Thyroid gland (tissue), 4 donors: ENCODE results near the gene UBP1.

Source experiments
- POLR2A ChIP-seq, 2 donors: fragments of 450-650 bp; IDR thresholded peaks; one replicate each; pipeline ENCODE4 v1.6.1; 2017; ENCODE audit warnings: antibody characterized with exemption in 2 of 2, mild to moderate bottlenecking in 2 of 2, moderate library complexity in 1 of 2
- TF ChIP-seq, protein P1 (sequence below), 6 experiments: fragments of 200-600 bp in 3 of 6; fragments of 450-650 bp in 3 of 6; sonication (generic) in 3 of 6; IDR thresholded peaks; one replicate each; pipeline ENCODE4 v1.5.1; 2016 to 2019; ENCODE audit warnings: antibody characterized with exemption in 6 of 6, mild to moderate bottlenecking in 2 of 6, inconsistent platforms in 1 of 6, moderate library complexity in 1 of 6

DNA sequence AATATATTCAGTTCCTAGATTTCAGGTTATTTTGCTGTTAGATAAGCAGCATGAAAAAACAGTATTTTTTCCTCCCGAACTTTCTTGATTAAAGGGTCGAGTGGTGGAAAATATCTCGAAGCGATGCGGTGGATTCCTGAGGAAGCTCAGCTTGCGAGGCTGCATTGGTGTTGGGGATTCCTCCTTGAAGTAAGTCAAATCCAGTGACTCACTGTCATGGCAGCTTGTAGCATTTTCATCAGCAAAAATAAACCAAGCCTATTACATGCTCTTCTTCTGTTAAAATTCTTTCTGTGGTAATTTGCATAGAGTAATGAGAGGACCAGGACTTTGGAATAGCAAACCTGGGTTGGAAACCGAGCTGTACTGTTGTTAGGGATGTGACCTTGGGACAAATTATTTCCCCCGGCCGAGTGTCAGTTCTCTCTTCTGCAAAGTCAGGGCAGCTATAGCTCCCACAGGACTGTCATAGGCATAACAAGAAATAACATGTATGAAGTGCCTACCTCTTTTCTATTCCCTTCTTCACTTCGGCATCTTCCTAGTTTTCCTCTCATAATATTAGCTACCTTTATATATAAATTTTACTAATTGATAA, 75.6 kb downstream of the UBP1 start:
- TF ChIP-seq, protein P1, sequence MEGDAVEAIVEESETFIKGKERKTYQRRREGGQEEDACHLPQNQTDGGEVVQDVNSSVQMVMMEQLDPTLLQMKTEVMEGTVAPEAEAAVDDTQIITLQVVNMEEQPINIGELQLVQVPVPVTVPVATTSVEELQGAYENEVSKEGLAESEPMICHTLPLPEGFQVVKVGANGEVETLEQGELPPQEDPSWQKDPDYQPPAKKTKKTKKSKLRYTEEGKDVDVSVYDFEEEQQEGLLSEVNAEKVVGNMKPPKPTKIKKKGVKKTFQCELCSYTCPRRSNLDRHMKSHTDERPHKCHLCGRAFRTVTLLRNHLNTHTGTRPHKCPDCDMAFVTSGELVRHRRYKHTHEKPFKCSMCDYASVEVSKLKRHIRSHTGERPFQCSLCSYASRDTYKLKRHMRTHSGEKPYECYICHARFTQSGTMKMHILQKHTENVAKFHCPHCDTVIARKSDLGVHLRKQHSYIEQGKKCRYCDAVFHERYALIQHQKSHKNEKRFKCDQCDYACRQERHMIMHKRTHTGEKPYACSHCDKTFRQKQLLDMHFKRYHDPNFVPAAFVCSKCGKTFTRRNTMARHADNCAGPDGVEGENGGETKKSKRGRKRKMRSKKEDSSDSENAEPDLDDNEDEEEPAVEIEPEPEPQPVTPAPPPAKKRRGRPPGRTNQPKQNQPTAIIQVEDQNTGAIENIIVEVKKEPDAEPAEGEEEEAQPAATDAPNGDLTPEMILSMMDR (IDR thresholded peaks at IDR 0.05): no peak
- no peak for TF ChIP-seq POLR2A (IDR thresholded peaks at IDR 0.05)
